A673 (cell line): ENCODE measurements around the gene EXOC2. TPM values are rescaled to one million over a fixed set of nuclear protein-coding genes. Genes with fewer than 3 reads are reported as not detected.
A peak's percentile ranks its signal among the peaks of the same experiment; 100 is the strongest.
"Not testable (repeated sequence)": the region's sequence is repeated elsewhere in the genome, so short reads cannot be mapped to it uniquely, and the experiment has no call there.

Source experiments
- BruUV-seq: library from RNA; stranded (reverse); fragments of 400-500 nt; replicated peaks from 2 replicates; lab custom pipeline; 2021; lab: Mats Ljungman, UMichigan
- CTCF ChIA-PET: fragments of 300-600 bp; sonication (Branson Sonifier 250); formaldehyde crosslinking; loops from one replicate; lab custom pipeline; 2022; ENCODE audit warnings: antibody characterized with exemption; lab: Charles Lee
- POLR2A ChIA-PET: fragments of 300-600 bp; sonication (Branson Sonifier 250); formaldehyde crosslinking; loops from one replicate; lab custom pipeline; 2022; ENCODE audit warnings: antibody characterized with exemption; ENCODE audit not compliant: low non-redundant PET; lab: Charles Lee
- DNase-seq: peaks from one replicate; pipeline ENCODE4 v3.0.0-alpha.2; 2015; ENCODE audit warnings: low spot score
- H3K27ac ChIP-seq: fragments of 200-600 bp; sonication (generic); 2 replicates; pipeline ENCODE4 v1.5.1; 2016; ENCODE audit warnings: mixed run types, low read depth, mild to moderate bottlenecking, mixed read lengths, antibody characterized with exemption, low read length; ENCODE audit not compliant: poor library complexity, severe bottlenecking
- H3K27me3 ChIP-seq: fragments of 200-600 bp; sonication (generic); replicated peaks from 2 replicates; pipeline ENCODE4 v1.6.1; 2017; ENCODE audit warnings: mixed run types, low read depth, mild to moderate bottlenecking, mixed read lengths, antibody characterized with exemption, low read length; ENCODE audit not compliant: insufficient read depth, poor library complexity
- H3K36me3 ChIP-seq: fragments of 200-600 bp; sonication (generic); 2 replicates; pipeline ENCODE4 v1.6.1; 2016; ENCODE audit warnings: mixed run types, mild to moderate bottlenecking, mixed read lengths, antibody characterized with exemption, low read length; ENCODE audit not compliant: insufficient read depth, poor library complexity, severe bottlenecking
- H3K4me1 ChIP-seq: fragments of 200-600 bp; sonication (generic); 2 replicates; pipeline ENCODE4 v1.6.1; 2017; ENCODE audit warnings: mixed run types, mild to moderate bottlenecking, mixed read lengths, antibody characterized with exemption, low read length; ENCODE audit not compliant: insufficient read depth, poor library complexity, severe bottlenecking
- H3K4me3 ChIP-seq: fragments of 200-600 bp; sonication (generic); 2 replicates; pipeline ENCODE4 v1.5.1; 2016; ENCODE audit warnings: low read depth, mixed run types, mild to moderate bottlenecking, mixed read lengths, low read length; ENCODE audit not compliant: poor library complexity, severe bottlenecking
- H3K9me3 ChIP-seq: fragments of 200-600 bp; sonication (generic); 2 replicates; pipeline ENCODE4 v1.6.1; 2016; ENCODE audit warnings: mixed run types, low read depth, mild to moderate bottlenecking, mixed read lengths, antibody characterized with exemption, low read length; ENCODE audit not compliant: poor library complexity, severe bottlenecking
- EZH2 ChIP-seq: fragments of 200-600 bp; sonication (generic); IDR thresholded peaks from 2 replicates; pipeline ENCODE4 v1.6.1; 2017; ENCODE audit warnings: borderline replicate concordance, low read depth, mild to moderate bottlenecking, mixed read lengths, antibody characterized with exemption, low read length; ENCODE audit not compliant: poor library complexity, severe bottlenecking
- intact Hi-C: fragments of 100-400 bp; cut with micrococcal nuclease; formaldehyde crosslinking; loops from one replicate; pipeline ENCODE4 v1.10.0; 2022; ENCODE audit not compliant: unreplicated experiment
- total RNA-seq: library from RNA; stranded (reverse); gene quantifications from 2 replicates; pipeline ENCODE4 v1.2.3, GENCODE V29; 2021
- TF ChIP-seq, protein P1 (sequence below): fragments of 300-800, 200-600 bp; sonication (generic); conservative IDR thresholded peaks from 2 replicates; pipeline ENCODE4 v1.5.1; 2017; ENCODE audit warnings: low read depth, mild to moderate bottlenecking, antibody characterized with exemption, low read length, moderate library complexity, mixed read lengths

Gene EXOC2
- total RNA-seq, 1 experiment from 2014 or later = 22.4 TPM

DNA sequence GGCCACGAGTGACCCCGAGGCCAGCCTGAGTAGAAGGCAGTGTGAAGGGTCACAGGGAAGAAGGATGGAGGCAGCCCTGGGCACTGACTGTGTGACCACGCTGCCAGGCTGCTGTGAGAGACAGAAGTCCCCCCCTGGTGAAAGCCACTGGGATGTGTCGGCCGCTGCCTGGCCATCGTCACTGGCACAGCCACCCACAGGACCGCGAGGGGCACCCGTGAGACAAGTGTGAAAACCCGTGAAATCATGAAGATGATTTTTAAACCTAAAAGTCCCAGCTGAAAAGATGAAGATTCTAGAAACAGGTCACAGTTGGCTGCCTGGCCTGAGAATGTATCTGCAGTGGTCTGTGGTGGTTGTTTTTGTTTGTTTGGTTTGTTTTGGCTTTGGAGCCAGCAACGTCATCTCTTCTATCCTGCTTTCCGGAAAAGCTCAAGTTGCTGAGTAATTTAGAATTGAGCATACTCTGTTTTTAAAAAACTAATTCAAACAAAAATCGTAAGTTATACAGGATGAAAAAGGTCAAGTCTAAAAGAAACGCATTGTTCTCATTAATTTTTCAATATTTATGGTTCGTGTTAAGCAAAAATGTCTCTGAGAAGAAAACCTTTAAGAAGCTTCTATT, 130.8 kb downstream of the EXOC2 start:
- Histone ChIP-seq H3K4me1 (no peaks in the 10 kb centered on the region), H3K27ac (no peak overlapping the region), H3K4me3 (no peak overlapping the region), H3K27me3 (no peaks in the 10 kb centered on the region), H3K9me3 (no peaks in the 10 kb centered on the region), H3K36me3 (peaks cover 3% of the 10 kb centered on the region)
- POLR2A ChIA-PET = no interaction called here
- no TSS peak for BruUV-seq
- DNase-seq = no peak
- TF ChIP-seq, protein P1, sequence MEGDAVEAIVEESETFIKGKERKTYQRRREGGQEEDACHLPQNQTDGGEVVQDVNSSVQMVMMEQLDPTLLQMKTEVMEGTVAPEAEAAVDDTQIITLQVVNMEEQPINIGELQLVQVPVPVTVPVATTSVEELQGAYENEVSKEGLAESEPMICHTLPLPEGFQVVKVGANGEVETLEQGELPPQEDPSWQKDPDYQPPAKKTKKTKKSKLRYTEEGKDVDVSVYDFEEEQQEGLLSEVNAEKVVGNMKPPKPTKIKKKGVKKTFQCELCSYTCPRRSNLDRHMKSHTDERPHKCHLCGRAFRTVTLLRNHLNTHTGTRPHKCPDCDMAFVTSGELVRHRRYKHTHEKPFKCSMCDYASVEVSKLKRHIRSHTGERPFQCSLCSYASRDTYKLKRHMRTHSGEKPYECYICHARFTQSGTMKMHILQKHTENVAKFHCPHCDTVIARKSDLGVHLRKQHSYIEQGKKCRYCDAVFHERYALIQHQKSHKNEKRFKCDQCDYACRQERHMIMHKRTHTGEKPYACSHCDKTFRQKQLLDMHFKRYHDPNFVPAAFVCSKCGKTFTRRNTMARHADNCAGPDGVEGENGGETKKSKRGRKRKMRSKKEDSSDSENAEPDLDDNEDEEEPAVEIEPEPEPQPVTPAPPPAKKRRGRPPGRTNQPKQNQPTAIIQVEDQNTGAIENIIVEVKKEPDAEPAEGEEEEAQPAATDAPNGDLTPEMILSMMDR = no peak
- no peak for TF ChIP-seq EZH2
- intact Hi-C loops = no loop called here
- CTCF ChIA-PET = no interaction called here

DNA sequence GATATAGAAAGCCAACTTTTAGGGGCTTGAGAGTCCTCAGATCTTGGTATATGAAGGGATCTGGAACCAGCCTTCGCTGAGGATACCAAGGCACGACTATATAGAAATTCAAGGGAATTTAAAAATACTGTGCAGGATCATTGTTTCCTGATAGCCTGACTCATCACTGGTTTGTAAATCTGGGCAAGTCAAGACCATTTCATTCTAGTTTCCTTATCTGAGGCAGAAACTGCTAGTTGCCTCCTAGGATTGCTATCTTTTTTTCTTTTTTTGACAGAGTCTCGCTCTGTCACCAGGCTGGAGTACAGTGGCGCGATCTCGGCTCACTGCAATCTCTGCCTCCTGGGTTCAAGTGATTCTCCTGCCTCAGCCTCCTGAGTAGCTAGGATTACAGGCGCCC, 131.6 kb downstream of the EXOC2 start:
- H3K4me3 ChIP-seq, DNase-seq, BruUV-seq, H3K9me3 ChIP-seq, H3K27me3 ChIP-seq, H3K4me1 ChIP-seq, POLR2A ChIA-PET, CTCF ChIA-PET, H3K27ac ChIP-seq, intact Hi-C loops, H3K36me3 ChIP-seq: not testable (repeated sequence)

DNA sequence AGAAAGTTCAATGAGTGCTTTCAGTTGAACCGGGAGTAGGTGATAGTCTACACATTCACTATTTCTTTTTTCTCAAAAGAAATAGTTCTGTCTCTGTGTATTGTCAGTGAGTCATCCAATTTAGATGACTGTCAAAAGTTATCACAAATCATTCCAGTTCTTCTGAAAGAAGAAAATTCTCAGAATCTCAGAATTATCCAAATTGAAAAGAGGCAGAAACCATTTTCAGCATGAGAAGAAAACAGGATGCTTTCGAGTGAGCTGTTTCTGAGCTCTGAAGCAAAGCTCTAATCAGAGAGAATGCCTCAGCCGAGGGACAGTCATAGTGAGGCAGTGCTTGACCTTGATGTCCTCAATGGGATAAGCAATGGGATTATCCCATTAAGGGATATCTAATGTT, 134.0 kb downstream of the EXOC2 start:
- ChIA-PET POLR2A (no interaction called here), CTCF (no interaction called here)
- no peak for DNase-seq
- no TSS peak for BruUV-seq
- Histone ChIP-seq H3K9me3 (no peaks in the 10 kb centered on the region), H3K27me3 (no peaks in the 10 kb centered on the region), H3K27ac (no peak overlapping the region), H3K36me3 (peaks cover 12% of the 10 kb centered on the region), H3K4me1 (no peaks in the 10 kb centered on the region), H3K4me3 (no peak overlapping the region)
- intact Hi-C loops = no loop called here
- TF ChIP-seq, protein P1 = no peak
- TF ChIP-seq EZH2 = no peak

DNA sequence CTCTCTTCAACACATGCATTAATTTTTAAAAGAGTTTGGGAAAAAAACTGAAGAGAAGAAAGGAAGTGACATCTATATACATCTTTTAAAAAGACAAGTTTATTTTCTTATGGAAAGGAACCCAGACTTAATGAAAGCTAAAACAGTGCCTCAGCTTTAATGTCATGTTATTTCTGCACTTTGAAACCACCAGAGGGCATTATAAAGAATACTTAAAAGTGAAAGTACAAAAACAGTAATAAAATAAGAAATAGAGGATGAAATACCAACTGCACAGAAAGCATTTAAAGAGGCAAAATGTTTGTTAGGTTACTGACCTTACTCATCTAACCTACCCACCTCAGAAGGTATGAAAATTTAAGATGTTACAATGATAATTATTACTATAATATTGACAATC, 134.8 kb downstream of the EXOC2 start:
- CTCF ChIA-PET = interaction anchor here (0.6 kb wide), 1 partner anchor 50 kb away, joined by 3 read pairs; no protein-coding TSS in a partner anchor
- H3K36me3 ChIP-seq = peaks cover 12% of the 10 kb centered on the region
- intact Hi-C loops = no loop called here
- no peaks in the 10 kb centered on the region for H3K27me3 ChIP-seq
- DNase-seq = no peak
- TF ChIP-seq EZH2 = no peak
- TF ChIP-seq, protein P1 = peak; percentile 40; the same call in 1 of the 2 replicates
- POLR2A ChIA-PET = interaction anchor here (0.7 kb wide), 1 partner anchor 35 kb away, joined by 4 read pairs; no protein-coding TSS in a partner anchor
- no TSS peak for BruUV-seq
- no peak overlapping the region for H3K4me3 ChIP-seq
- no peak overlapping the region for H3K27ac ChIP-seq
- no peaks in the 10 kb centered on the region for H3K4me1 ChIP-seq
- H3K9me3 ChIP-seq = no peaks in the 10 kb centered on the region
